HepG2 (cell line): ENCODE measurements around the gene PSMG3. TPM values are rescaled to one million over a fixed set of nuclear protein-coding genes. Genes with fewer than 3 reads are reported as not detected.

Experiments used
- ESRRA ChIP-seq: sonication (generic); formaldehyde crosslinking; IDR thresholded peaks from 2 replicates; pipeline ENCODE4 v1.5.1; 2020; ENCODE audit warnings: mild to moderate bottlenecking, low read depth, missing genetic modification reagents
- IRF1 ChIP-seq: sonication (generic); formaldehyde crosslinking; IDR thresholded peaks from 2 replicates; pipeline ENCODE4 v1.4.0; 2020; ENCODE audit warnings: low read depth, mild to moderate bottlenecking, missing genetic modification reagents
- KLF9 ChIP-seq: IDR thresholded peaks from 2 replicates; pipeline ENCODE4 v1.6.1; 2016; ENCODE audit warnings: low read depth
- MYNN ChIP-seq: sonication (generic); formaldehyde crosslinking; IDR thresholded peaks from 2 replicates; pipeline ENCODE4 v1.4.0; 2020; ENCODE audit warnings: mild to moderate bottlenecking, low read depth, missing genetic modification reagents
- NRL ChIP-seq: sonication (generic); formaldehyde crosslinking; IDR thresholded peaks from 2 replicates; pipeline ENCODE4 v1.5.0; 2020; ENCODE audit warnings: missing genetic modification reagents, mild to moderate bottlenecking, moderate library complexity, borderline replicate concordance
- RFX1 ChIP-seq: fragments of 450-650 bp; IDR thresholded peaks from 2 replicates; pipeline ENCODE4 v1.6.1; 2017
- SOX6 ChIP-seq, 2 experiments: fragments of 450-650 bp in 1 of 2; sonication (generic) in 1 of 2; formaldehyde crosslinking in 1 of 2; IDR thresholded peaks; 2 replicates each; pipeline versions ENCODE4 v1.4.0 to v1.6.1; 2017 to 2020; ENCODE audit warnings: antibody characterized with exemption in 1 of 2, mild to moderate bottlenecking in 1 of 2, missing genetic modification reagents in 1 of 2
- ZNF138 ChIP-seq: sonication (generic); formaldehyde crosslinking; IDR thresholded peaks from 2 replicates; pipeline ENCODE4 v1.5.0; 2020; ENCODE audit warnings: mild to moderate bottlenecking, low read depth, missing genetic modification reagents
- ZNF142 ChIP-seq: sonication (generic); formaldehyde crosslinking; IDR thresholded peaks from 2 replicates; pipeline ENCODE4 v1.4.0; 2020; ENCODE audit warnings: missing genetic modification reagents
- ZNF251 ChIP-seq: sonication (generic); formaldehyde crosslinking; IDR thresholded peaks from 2 replicates; pipeline ENCODE4 v1.9.0; 2021; ENCODE audit warnings: mild to moderate bottlenecking, missing genetic modification reagents
- ZNF747 ChIP-seq: sonication (generic); formaldehyde crosslinking; IDR thresholded peaks from 2 replicates; pipeline ENCODE4 v1.8.1; 2023; ENCODE audit warnings: missing genetic modification reagents, mild to moderate bottlenecking, borderline replicate concordance
- ZNF777 ChIP-seq: sonication (generic); formaldehyde crosslinking; IDR thresholded peaks from 2 replicates; pipeline ENCODE4 v1.4.0; 2020; ENCODE audit warnings: missing genetic modification reagents
- polyA plus RNA-seq, 8 experiments: library from polyadenylated mRNA; depleted of rRNA in 3 of 8; stranded (reverse) in 7 of 8; unstranded in 1 of 8; fragments of >200 nt; fragmentation: Illumina TruSeq in 4 of 8; extraction: Trizol in 4 of 8; gene quantifications; 2 replicates each; pipeline versions ENCODE4 v1.2.1 to v1.2.3, GENCODE V29; 2011 to 2016; ENCODE audit warnings: low read depth in 4 of 8, missing spikeins in 1 of 8, mixed read lengths in 1 of 8; ENCODE audit not compliant: insufficient read depth in 1 of 8
- total RNA-seq, 5 experiments: library from RNA; depleted of rRNA; stranded (reverse); fragments of >200 nt; fragmentation: Illumina TruSeq; extraction: Trizol; gene quantifications; 2 replicates each; pipeline ENCODE4 v1.2.3, GENCODE V29; 2016; ENCODE audit warnings: low read depth in 1 of 5

Gene PSMG3
- total and polyA plus RNA-seq, 2 of the 13 experiments (the other 11 are each of a cell fraction or from before 2014, with no cell fraction given) = 29.6 to 48.4 TPM

- TF ChIP-seq ZNF142 (CRISPR knock-in tag) (peak; percentile 61), ZNF777 (CRISPR knock-in tag) (no peak), ZNF251 (CRISPR knock-in tag) (no peak), ESRRA (CRISPR knock-in tag) (peak; percentile 34; the same call in 1 of the 2 replicates), ZNF747 (CRISPR knock-in tag) (0 out of 2 replicates have a peak, but pooled peaks have one; percentile 51), IRF1 (CRISPR knock-in tag) (no peak), MYNN (CRISPR knock-in tag) (no peak), SOX6 (IDR thresholded peaks at IDR 0.05) (no peak), SOX6 (CRISPR knock-in tag; IDR thresholded peaks at IDR 0.05) (peak; percentile 48; the same call in 1 of the 2 replicates), KLF9 (no peak), RFX1 (no peak), NRL (CRISPR knock-in tag) (peak; percentile 52; the same call in 1 of the 2 replicates), ZNF138 (CRISPR knock-in tag) (0 out of 2 replicates have a peak, but pooled peaks have one; percentile 44)
Observed at GRCh38 chr7:1531263-1531978, 38.4 kb downstream of the PSMG3 start (continued).
